ENCODE data around the gene WNT7B. TPM values are rescaled to one million over a fixed set of nuclear protein-coding genes. Genes with fewer than 3 reads are reported as not detected.

Gene WNT7B
- total RNA-seq, 1 experiment from 2014 or later = not detected

GRCh38 chr22:45963821-45964220, 13.1 kb downstream of the WNT7B start:
- Histone ChIP-seq H3K27me3 (peaks cover 2% of the 10 kb centered on the region), H3K4me1 (no peaks in the 10 kb centered on the region), H3K9me3 (replicated peaks) (no peaks in the 10 kb centered on the region), H3K4me3 (no peak overlapping the region), H3K27ac (no peak overlapping the region), H3K36me3 (no peaks in the 10 kb centered on the region)
- DNase-seq = no peak

DNA sequence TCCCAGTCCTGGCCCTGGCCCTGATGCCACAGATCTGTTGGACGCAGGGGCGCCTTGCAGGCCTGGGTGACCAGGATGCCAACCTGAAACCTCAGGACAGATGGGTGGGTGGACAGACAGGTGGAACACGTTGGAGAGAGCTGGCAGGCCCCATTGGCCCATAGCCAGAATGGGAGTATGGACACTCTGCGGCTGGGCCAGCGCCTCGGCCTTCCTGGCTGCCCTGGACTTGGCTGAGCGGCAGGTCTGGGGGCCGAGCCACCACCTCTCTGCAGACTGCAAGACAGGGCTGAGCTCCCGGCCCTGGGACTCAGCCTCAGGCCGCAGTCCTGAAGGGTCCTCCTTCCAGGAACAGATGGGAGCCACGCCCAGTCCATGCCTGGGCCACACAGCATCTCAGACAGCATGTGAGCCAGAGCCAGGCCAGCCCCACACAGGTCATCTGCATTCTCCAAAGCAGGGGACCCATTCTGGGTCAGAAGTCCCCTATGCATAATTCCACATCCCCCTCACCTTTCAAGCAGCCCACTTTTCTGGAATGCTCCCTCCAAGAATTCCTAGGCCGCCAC, 14.1 kb downstream of the WNT7B start:
- Histone ChIP-seq H3K36me3 (no peaks in the 10 kb centered on the region), H3K4me1 (no peaks in the 10 kb centered on the region), H3K9me3 (replicated peaks) (no peaks in the 10 kb centered on the region), H3K27me3 (peaks cover 8% of the 10 kb centered on the region), H3K27ac (no peak overlapping the region), H3K4me3 (no peak overlapping the region)
- no peak for DNase-seq

GRCh38 chr22:45962434-45962718, 14.6 kb downstream of the WNT7B start:
- Histone ChIP-seq H3K9me3 (replicated peaks) (no peaks in the 10 kb centered on the region), H3K4me1 (no peaks in the 10 kb centered on the region), H3K36me3 (no peaks in the 10 kb centered on the region), H3K27ac (no peak overlapping the region), H3K4me3 (no peak overlapping the region), H3K27me3 (peaks cover 8% of the 10 kb centered on the region)
- no peak for DNase-seq

GRCh38 chr22:45961679-45962433, 15.1 kb downstream of the WNT7B start:
- no peaks in the 10 kb centered on the region for H3K4me1 ChIP-seq
- H3K27ac ChIP-seq = no peak overlapping the region
- H3K36me3 ChIP-seq = no peaks in the 10 kb centered on the region
- H3K4me3 ChIP-seq = no peak overlapping the region
- no peak for DNase-seq
- H3K9me3 ChIP-seq (replicated peaks) = no peaks in the 10 kb centered on the region
- peaks cover 8% of the 10 kb centered on the region for H3K27me3 ChIP-seq

DNA sequence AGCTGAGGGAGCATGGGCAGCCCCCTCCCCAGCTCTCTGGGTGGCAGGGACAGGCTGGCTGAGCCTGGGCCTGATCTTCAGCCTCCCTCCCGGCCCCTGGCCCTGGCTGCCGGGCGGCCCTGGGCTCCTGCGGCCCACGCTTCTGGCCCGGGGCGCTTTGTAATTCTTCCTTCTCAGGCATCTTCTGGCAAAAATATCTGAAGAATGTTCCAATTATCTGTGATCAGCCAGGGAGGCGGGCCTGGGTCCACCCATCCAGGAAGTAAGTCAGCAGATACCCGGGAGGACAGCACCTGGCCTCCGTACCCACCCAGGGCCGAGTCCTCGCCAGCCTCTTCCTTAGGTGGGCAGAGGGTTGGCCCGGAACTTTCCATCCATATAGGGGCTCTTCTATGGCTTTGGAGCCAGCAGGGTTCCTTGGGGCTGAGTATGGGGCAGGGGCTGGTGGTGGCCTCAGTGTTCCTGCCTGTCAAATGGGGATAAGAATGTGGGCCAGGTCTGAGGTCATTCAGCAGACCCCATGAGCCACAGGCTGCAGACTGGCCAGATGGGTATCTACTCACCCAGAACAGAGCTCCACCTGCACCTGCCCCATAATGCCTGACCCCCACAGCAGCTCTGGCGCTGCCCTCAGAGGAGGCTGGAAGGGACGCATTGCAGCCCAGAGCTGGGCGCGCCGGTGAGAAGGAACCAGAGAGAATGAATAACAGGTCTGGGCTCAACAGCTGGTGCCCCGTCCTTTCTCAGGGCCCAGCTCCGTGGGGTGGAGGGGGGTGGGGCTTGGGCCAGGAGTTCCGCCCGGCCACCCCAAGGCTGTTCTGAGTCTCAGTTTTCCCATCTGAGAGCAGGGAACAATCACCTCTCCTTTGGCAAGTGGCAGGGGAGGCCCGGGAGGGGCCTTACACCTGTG, 16.2 kb downstream of the WNT7B start:
- Histone ChIP-seq H3K36me3 (no peaks in the 10 kb centered on the region), H3K9me3 (replicated peaks) (no peaks in the 10 kb centered on the region), H3K4me1 (no peaks in the 10 kb centered on the region), H3K4me3 (no peak overlapping the region), H3K27me3 (peaks cover 11% of the 10 kb centered on the region), H3K27ac (no peak overlapping the region)
- no peak for DNase-seq

DNA sequence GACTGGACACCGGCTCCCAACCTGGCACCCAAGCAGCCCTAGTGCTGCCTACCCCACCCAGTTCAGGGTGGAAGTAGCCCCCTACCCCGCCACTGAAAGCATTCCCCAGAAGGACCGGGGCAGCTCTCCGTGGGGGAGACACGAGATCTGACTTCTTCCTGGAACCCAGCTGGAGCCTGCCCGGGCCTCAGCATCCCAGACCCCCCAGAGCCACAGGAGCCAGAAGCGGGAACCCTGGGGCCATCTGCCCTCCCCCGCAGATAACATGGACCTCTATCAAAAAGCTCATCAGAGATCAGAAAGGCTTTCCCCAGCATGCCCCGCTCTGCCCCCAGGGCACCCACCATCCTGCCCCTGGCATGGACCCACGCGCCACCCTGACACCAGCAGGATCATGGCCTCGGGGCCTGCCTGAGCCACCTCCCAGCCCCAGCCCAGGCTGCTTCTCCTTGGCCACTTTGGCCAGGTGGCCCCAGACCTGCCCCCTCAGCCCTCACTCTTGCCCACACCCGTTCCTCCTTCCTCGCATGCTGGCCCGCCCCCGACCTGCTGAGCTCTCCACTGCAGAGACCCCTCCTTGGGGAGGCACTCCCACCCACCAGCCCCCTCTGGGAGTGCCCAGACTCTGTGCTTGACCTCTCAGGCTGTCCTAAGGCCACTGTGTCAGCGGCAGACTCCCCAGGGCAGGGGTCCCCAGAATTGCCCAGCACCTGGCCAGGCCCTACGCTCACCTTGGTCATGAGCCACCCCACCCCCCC, 17.1 kb downstream of the WNT7B start:
- Histone ChIP-seq H3K27me3 (peaks cover 11% of the 10 kb centered on the region), H3K9me3 (replicated peaks) (no peaks in the 10 kb centered on the region), H3K4me3 (no peak overlapping the region), H3K27ac (no peak overlapping the region), H3K4me1 (no peaks in the 10 kb centered on the region), H3K36me3 (no peaks in the 10 kb centered on the region)
- no peak for DNase-seq

GRCh38 chr22:45958971-45959370, 18.0 kb downstream of the WNT7B start:
- H3K36me3 ChIP-seq = no peaks in the 10 kb centered on the region
- H3K4me1 ChIP-seq = no peaks in the 10 kb centered on the region
- peaks cover 11% of the 10 kb centered on the region for H3K27me3 ChIP-seq
- no peak overlapping the region for H3K4me3 ChIP-seq
- no peak for DNase-seq
- no peaks in the 10 kb centered on the region for H3K9me3 ChIP-seq (replicated peaks)
- H3K27ac ChIP-seq = no peak overlapping the region

- DNase-seq = no peak
- peaks cover 11% of the 10 kb centered on the region for H3K27me3 ChIP-seq
- no peaks in the 10 kb centered on the region for H3K36me3 ChIP-seq
- no peak overlapping the region for H3K27ac ChIP-seq
- H3K4me3 ChIP-seq = no peak overlapping the region
- no peaks in the 10 kb centered on the region for H3K9me3 ChIP-seq (replicated peaks)
- H3K4me1 ChIP-seq = no peaks in the 10 kb centered on the region
Measured at GRCh38 chr22:45957826-45958225, 19.1 kb downstream of the WNT7B start.

- Histone ChIP-seq H3K27ac (no peak overlapping the region), H3K4me3 (no peak overlapping the region), H3K27me3 (peaks cover 10% of the 10 kb centered on the region; the same call in 1 of the 2 replicates), H3K4me1 (no peaks in the 10 kb centered on the region), H3K36me3 (no peaks in the 10 kb centered on the region), H3K9me3 (replicated peaks) (no peaks in the 10 kb centered on the region)
- DNase-seq = no peak
Measured at GRCh38 chr22:45953178-45953577, 23.8 kb downstream of the WNT7B start.

GRCh38 chr22:45952553-45952952, 24.4 kb downstream of the WNT7B start:
- Histone ChIP-seq H3K4me1 (no peaks in the 10 kb centered on the region), H3K27ac (no peak overlapping the region)
- no peak for DNase-seq

GRCh38 chr22:45952151-45952550, 24.8 kb downstream of the WNT7B start:
- DNase-seq = no peak
- Histone ChIP-seq H3K27me3 (peaks cover 19% of the 10 kb centered on the region; the same call in 1 of the 2 replicates), H3K27ac (no peak overlapping the region), H3K4me1 (no peaks in the 10 kb centered on the region), H3K4me3 (no peak overlapping the region), H3K36me3 (no peaks in the 10 kb centered on the region), H3K9me3 (replicated peaks) (no peaks in the 10 kb centered on the region)

More at GRCh38 chr22:45952553-45952952, 24.4 kb downstream of the WNT7B start:
- H3K36me3 ChIP-seq = no peaks in the 10 kb centered on the region
- no peaks in the 10 kb centered on the region for H3K9me3 ChIP-seq (replicated peaks)
- H3K27me3 ChIP-seq = peaks cover 15% of the 10 kb centered on the region; the same call in 1 of the 2 replicates
- H3K4me3 ChIP-seq = no peak overlapping the region

- peaks cover 19% of the 10 kb centered on the region; the same call in 1 of the 2 replicates for H3K27me3 ChIP-seq
- no peak overlapping the region for H3K4me3 ChIP-seq
- DNase-seq = no peak
- H3K27ac ChIP-seq = no peak overlapping the region
- H3K9me3 ChIP-seq (replicated peaks) = no peaks in the 10 kb centered on the region
- H3K36me3 ChIP-seq = no peaks in the 10 kb centered on the region
- H3K4me1 ChIP-seq = no peaks in the 10 kb centered on the region
Measured at GRCh38 chr22:45949891-45950290, 27.1 kb downstream of the WNT7B start.

DNA sequence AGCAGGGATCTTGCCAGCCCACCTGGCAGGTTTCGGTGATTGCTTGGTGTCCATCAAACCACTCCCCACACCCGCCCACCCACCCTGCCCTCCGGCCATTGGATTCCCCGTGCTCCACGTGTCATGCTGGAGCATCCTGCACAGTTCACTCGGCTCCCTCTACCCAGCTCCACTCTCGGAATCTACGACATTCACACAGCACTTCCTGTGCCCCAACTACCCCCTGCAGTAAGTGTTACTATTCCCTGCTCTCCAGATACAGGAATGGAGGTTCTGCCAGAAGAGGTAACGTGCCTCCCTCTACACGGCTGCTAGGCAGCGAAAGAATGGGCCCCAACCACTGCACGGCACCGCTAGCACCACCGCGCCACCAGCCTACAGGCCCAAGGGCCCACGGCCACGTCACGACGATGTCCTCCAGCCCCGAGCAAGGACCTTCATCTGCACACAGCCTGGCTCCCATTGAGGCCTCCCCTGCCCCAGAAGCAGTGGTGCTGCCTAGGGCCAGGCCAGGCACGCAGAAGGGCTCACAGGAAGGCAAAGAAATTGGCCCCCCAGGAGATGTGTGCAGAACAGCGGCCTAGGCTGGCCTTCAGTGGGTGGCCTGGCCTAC, 27.6 kb downstream of the WNT7B start:
- Histone ChIP-seq H3K9me3 (replicated peaks) (no peaks in the 10 kb centered on the region), H3K27me3 (peaks cover 19% of the 10 kb centered on the region; the same call in 1 of the 2 replicates), H3K27ac (no peak overlapping the region), H3K4me1 (no peaks in the 10 kb centered on the region), H3K36me3 (no peaks in the 10 kb centered on the region), H3K4me3 (no peak overlapping the region)
- no peak for DNase-seq

GRCh38 chr22:45948081-45948648, 28.8 kb downstream of the WNT7B start:
- no peaks in the 10 kb centered on the region for H3K4me1 ChIP-seq

More at GRCh38 chr22:45948081-45948648, 28.8 kb downstream of the WNT7B start:
- DNase-seq = no peak
- peaks cover 19% of the 10 kb centered on the region; the same call in 1 of the 2 replicates for H3K27me3 ChIP-seq
- no peaks in the 10 kb centered on the region for H3K36me3 ChIP-seq
- H3K4me3 ChIP-seq = no peak overlapping the region
- H3K9me3 ChIP-seq (replicated peaks) = no peaks in the 10 kb centered on the region
- H3K27ac ChIP-seq = no peak overlapping the region
